ENCODE measurements around the gene IFNG-AS1.
A peak's percentile ranks its signal among the peaks of the same experiment; 100 is the strongest.

Gene IFNG-AS1

GRCh38 chr12:68063900-68064590 lies 74.8 kb downstream of the IFNG-AS1 start:
- no peak for DNase-seq (ENCODE audit: low read depth in 2 of 2)
- no peak overlapping the region for H3K4me3 ChIP-seq (replicated peaks in 1 of 2; ENCODE audit: low read depth in 2 of 2, low read length in 2 of 2)
- TF ChIP-seq, protein P1, sequence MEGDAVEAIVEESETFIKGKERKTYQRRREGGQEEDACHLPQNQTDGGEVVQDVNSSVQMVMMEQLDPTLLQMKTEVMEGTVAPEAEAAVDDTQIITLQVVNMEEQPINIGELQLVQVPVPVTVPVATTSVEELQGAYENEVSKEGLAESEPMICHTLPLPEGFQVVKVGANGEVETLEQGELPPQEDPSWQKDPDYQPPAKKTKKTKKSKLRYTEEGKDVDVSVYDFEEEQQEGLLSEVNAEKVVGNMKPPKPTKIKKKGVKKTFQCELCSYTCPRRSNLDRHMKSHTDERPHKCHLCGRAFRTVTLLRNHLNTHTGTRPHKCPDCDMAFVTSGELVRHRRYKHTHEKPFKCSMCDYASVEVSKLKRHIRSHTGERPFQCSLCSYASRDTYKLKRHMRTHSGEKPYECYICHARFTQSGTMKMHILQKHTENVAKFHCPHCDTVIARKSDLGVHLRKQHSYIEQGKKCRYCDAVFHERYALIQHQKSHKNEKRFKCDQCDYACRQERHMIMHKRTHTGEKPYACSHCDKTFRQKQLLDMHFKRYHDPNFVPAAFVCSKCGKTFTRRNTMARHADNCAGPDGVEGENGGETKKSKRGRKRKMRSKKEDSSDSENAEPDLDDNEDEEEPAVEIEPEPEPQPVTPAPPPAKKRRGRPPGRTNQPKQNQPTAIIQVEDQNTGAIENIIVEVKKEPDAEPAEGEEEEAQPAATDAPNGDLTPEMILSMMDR (IDR thresholded peaks at IDR 0.05; ENCODE audit: low read depth, low read length) = no peak

- DNase-seq (ENCODE audit: low read depth in 2 of 2) = no peak
- TF ChIP-seq, protein P1 (IDR thresholded peaks at IDR 0.05; ENCODE audit: low read depth, low read length) = no peak
- no peak overlapping the region for H3K4me3 ChIP-seq (replicated peaks in 1 of 2; ENCODE audit: low read depth in 2 of 2, low read length in 2 of 2)
Observed at GRCh38 chr12:68065163-68065562, 75.9 kb downstream of the IFNG-AS1 start.

- H3K4me3 ChIP-seq (replicated peaks in 1 of 2; ENCODE audit: low read depth in 2 of 2, low read length in 2 of 2) = no peak overlapping the region
- TF ChIP-seq, protein P1 (IDR thresholded peaks at IDR 0.05; ENCODE audit: low read depth, low read length) = no peak
- DNase-seq (ENCODE audit: low read depth in 2 of 2) = no peak
Observed at GRCh38 chr12:68065687-68066086, 76.4 kb downstream of the IFNG-AS1 start.

GRCh38 chr12:68067762-68068376 lies 78.6 kb downstream of the IFNG-AS1 start:
- H3K4me3 ChIP-seq (replicated peaks in 1 of 2; ENCODE audit: low read depth in 2 of 2, low read length in 2 of 2) = no peak overlapping the region
- TF ChIP-seq, protein P1 (IDR thresholded peaks at IDR 0.05; ENCODE audit: low read depth, low read length) = peak; percentile 66
- DNase-seq (ENCODE audit: low read depth in 2 of 2) = peak; percentile 1 to 14

- TF ChIP-seq, protein P1 (IDR thresholded peaks at IDR 0.05; ENCODE audit: low read depth, low read length) = no peak
- no peak for DNase-seq (ENCODE audit: low read depth in 2 of 2)
- H3K4me3 ChIP-seq (replicated peaks in 1 of 2; ENCODE audit: low read depth in 2 of 2, low read length in 2 of 2) = no peak overlapping the region
Observed at GRCh38 chr12:68069275-68069674, 80.0 kb downstream of the IFNG-AS1 start.
